ENCODE results near the gene CDYL.

CDYL gene

GRCh38 chr6:4777394-4777935 lies 1.3 kb downstream of the CDYL start:
- H3K36me3 ChIP-seq: no peaks in the 10 kb centered on the region
- peak overlapping the region; percentile 65 to 67 for H3K4me3 ChIP-seq (ENCODE audit: low read depth in 1 of 2, low read length in 1 of 2)
- H3K9me3 ChIP-seq: no peaks in the 10 kb centered on the region
- no peak for TF ChIP-seq CTCF (IDR thresholded peaks at IDR 0.05)
- peak overlapping the region; percentile 16 for H3K27ac ChIP-seq
- peaks cover 21% of the 10 kb centered on the region in 2 experiments for H3K4me1 ChIP-seq (ENCODE audit: control insufficient read depth in 1 of 2, insufficient read depth in 1 of 2, low read depth in 1 of 2, low read length in 1 of 2)
- H3K27me3 ChIP-seq: peaks cover 30% of the 10 kb centered on the region

GRCh38 chr6:4778086-4778485 lies 1.9 kb downstream of the CDYL start:
- Histone ChIP-seq H3K9me3 (no peaks in the 10 kb centered on the region), H3K4me3 (ENCODE audit: low read depth in 1 of 2, low read length in 1 of 2) (peak overlapping the region; percentile 65 to 67), H3K27ac (peak overlapping the region; percentile 16)

GRCh38 chr6:4780360-4780812 lies 4.2 kb downstream of the CDYL start:
- Histone ChIP-seq H3K27me3 (peaks cover under 1% of the 10 kb centered on the region), H3K27ac (no peak overlapping the region), H3K36me3 (no peaks in the 10 kb centered on the region), H3K9me3 (no peaks in the 10 kb centered on the region), H3K4me3 (ENCODE audit: low read depth in 1 of 2, low read length in 1 of 2) (no peak overlapping the region), H3K4me1 (ENCODE audit: control insufficient read depth in 1 of 2, insufficient read depth in 1 of 2, low read depth in 1 of 2, low read length in 1 of 2) (peaks cover 18 to 20% of the 10 kb centered on the region in 2 experiments)
- TF ChIP-seq CTCF (IDR thresholded peaks at IDR 0.05): no peak

More at GRCh38 chr6:4778086-4778485, 1.9 kb downstream of the CDYL start:
- no peak for TF ChIP-seq CTCF (IDR thresholded peaks at IDR 0.05)
- H3K4me1 ChIP-seq (ENCODE audit: control insufficient read depth in 1 of 2, insufficient read depth in 1 of 2, low read depth in 1 of 2, low read length in 1 of 2): peaks cover 21% of the 10 kb centered on the region in 2 experiments
- no peaks in the 10 kb centered on the region for H3K36me3 ChIP-seq
- peaks cover 24% of the 10 kb centered on the region for H3K27me3 ChIP-seq

- Histone ChIP-seq H3K27me3 (no peaks in the 10 kb centered on the region), H3K36me3 (no peaks in the 10 kb centered on the region), H3K4me3 (ENCODE audit: low read depth in 1 of 2, low read length in 1 of 2) (no peak overlapping the region), H3K27ac (no peak overlapping the region), H3K9me3 (no peaks in the 10 kb centered on the region), H3K4me1 (ENCODE audit: control insufficient read depth in 1 of 2, insufficient read depth in 1 of 2, low read depth in 1 of 2, low read length in 1 of 2) (peaks cover 17 to 20% of the 10 kb centered on the region in 2 experiments)
- TF ChIP-seq CTCF (IDR thresholded peaks at IDR 0.05): no peak
These were observed 5.2 kb downstream of the CDYL start for GRCh38 chr6:4781426-4781825.

- Histone ChIP-seq H3K36me3 (no peaks in the 10 kb centered on the region), H3K9me3 (no peaks in the 10 kb centered on the region), H3K27me3 (no peaks in the 10 kb centered on the region), H3K4me1 (ENCODE audit: control insufficient read depth in 1 of 2, insufficient read depth in 1 of 2, low read depth in 1 of 2, low read length in 1 of 2) (peaks cover 17 to 20% of the 10 kb centered on the region in 2 experiments), H3K4me3 (ENCODE audit: low read depth in 1 of 2, low read length in 1 of 2) (no peak overlapping the region), H3K27ac (no peak overlapping the region)
- no peak for TF ChIP-seq CTCF (IDR thresholded peaks at IDR 0.05)
These were observed 5.9 kb downstream of the CDYL start for GRCh38 chr6:4781967-4782575.

Data from neutrophil (primary cell).